Measurements from ENCODE around the gene METTL27.
"Not testable (repeated sequence)": the region's sequence is repeated elsewhere in the genome, so short reads cannot be mapped to it uniquely, and the experiment has no call there.

The METTL27 gene

GRCh38 chr7:73885433-73885974, 43.2 kb upstream of the METTL27 start:
- no peak overlapping the region for H3K4me3 ChIP-seq (replicated peaks; ENCODE audit: low read depth, low read length)
- TF ChIP-seq CTCF (IDR thresholded peaks at IDR 0.05; ENCODE audit: low read depth, low read length, missing control alignments): no peak
- no peak for DNase-seq (ENCODE audit: extremely low read depth, low read depth)

- DNase-seq (ENCODE audit: extremely low read depth, low read depth); H3K4me3 ChIP-seq (replicated peaks; ENCODE audit: low read depth, low read length): not testable (repeated sequence)
Observed at GRCh38 chr7:73884867-73885422, 42.6 kb upstream of the METTL27 start.

- TF ChIP-seq CTCF (IDR thresholded peaks at IDR 0.05; ENCODE audit: low read depth, low read length, missing control alignments): no peak
- H3K4me3 ChIP-seq (replicated peaks; ENCODE audit: low read depth, low read length): no peak overlapping the region
- no peak for DNase-seq (ENCODE audit: extremely low read depth, low read depth)
Observed at GRCh38 chr7:73882047-73882402, 39.7 kb upstream of the METTL27 start.

GRCh38 chr7:73881352-73882046, 39.2 kb upstream of the METTL27 start:
- no peak for DNase-seq (ENCODE audit: extremely low read depth, low read depth)

GRCh38 chr7:73880755-73881328, 38.5 kb upstream of the METTL27 start:
- H3K4me3 ChIP-seq (replicated peaks; ENCODE audit: low read depth, low read length): no peak overlapping the region

More at GRCh38 chr7:73881352-73882046, 39.2 kb upstream of the METTL27 start:
- no peak for TF ChIP-seq CTCF (IDR thresholded peaks at IDR 0.05; ENCODE audit: low read depth, low read length, missing control alignments)
- H3K4me3 ChIP-seq (replicated peaks; ENCODE audit: low read depth, low read length): no peak overlapping the region

GRCh38 chr7:73879977-73880681, 37.8 kb upstream of the METTL27 start:
- no peak overlapping the region for H3K4me3 ChIP-seq (replicated peaks; ENCODE audit: low read depth, low read length)
- TF ChIP-seq CTCF (IDR thresholded peaks at IDR 0.05; ENCODE audit: low read depth, low read length, missing control alignments): no peak
- no peak for DNase-seq (ENCODE audit: extremely low read depth, low read depth)

More at GRCh38 chr7:73880755-73881328, 38.5 kb upstream of the METTL27 start:
- DNase-seq (ENCODE audit: extremely low read depth, low read depth): no peak
- no peak for TF ChIP-seq CTCF (IDR thresholded peaks at IDR 0.05; ENCODE audit: low read depth, low read length, missing control alignments)

GRCh38 chr7:73876973-73877372, 34.7 kb upstream of the METTL27 start:
- TF ChIP-seq CTCF (IDR thresholded peaks at IDR 0.05; ENCODE audit: low read depth, low read length, missing control alignments): no peak
- H3K4me3 ChIP-seq (replicated peaks; ENCODE audit: low read depth, low read length): no peak overlapping the region
- no peak for DNase-seq (ENCODE audit: extremely low read depth, low read depth)
